Activated naive CD4-positive, alpha-beta T cell treated with anti-CD3 and anti-CD28 coated beads, Interleukin-2, amount 10 ng/mL, durations not matched to agents 7 days and 5 days (primary cell): ENCODE data around the gene BACH2.

ENCODE experiments used
- CTCF ChIA-PET: fragments of 350-600 bp; sonication (Branson Sonifier 250); formaldehyde crosslinking; loops from one replicate; lab custom pipeline; 2021; ENCODE audit warnings: antibody characterized with exemption; lab: Charles Lee
- DNase-seq: peaks from one replicate; pipeline ENCODE4 v3.0.0-alpha.2; 2020
- H3K27ac Mint-ChIP-seq: one replicate; pipeline ENCODE4 v1.8.0; 2021; ENCODE audit warnings: mild to moderate bottlenecking, moderate library complexity, mixed read lengths
- H3K27me3 Mint-ChIP-seq: one replicate; pipeline ENCODE4 v1.8.0; 2021; ENCODE audit warnings: mild to moderate bottlenecking, mixed read lengths
- H3K36me3 Mint-ChIP-seq: one replicate; pipeline ENCODE4 v1.8.0; 2021; ENCODE audit warnings: mixed read lengths
- H3K4me1 Mint-ChIP-seq: one replicate; pipeline ENCODE4 v1.8.0; 2021; ENCODE audit warnings: mixed read lengths
- H3K4me3 Mint-ChIP-seq: one replicate; pipeline ENCODE4 v1.8.0; 2021; ENCODE audit warnings: mild to moderate bottlenecking, moderate library complexity, mixed read lengths
- H3K9me3 Mint-ChIP-seq: one replicate; pipeline ENCODE4 v1.8.0; 2021; ENCODE audit warnings: mixed read lengths

Gene BACH2

GRCh38 chr6:89950446-89950845 lies 346.2 kb downstream of the BACH2 start:
- H3K9me3 Mint-ChIP-seq, result no peaks in the 10 kb centered on the region
- H3K36me3 Mint-ChIP-seq, result peaks cover 59% of the 10 kb centered on the region
- DNase-seq, result no peak
- H3K27ac Mint-ChIP-seq, result peak overlapping the region; percentile 55
- peaks cover 76% of the 10 kb centered on the region for H3K4me1 Mint-ChIP-seq
- no peak overlapping the region for H3K4me3 Mint-ChIP-seq
- CTCF ChIA-PET, result interaction anchor here (1.0 to 3.1 kb wide), 3 partner anchors 10 to 529 kb away, joined by 3 to 13 read pairs (median 4); no protein-coding TSS in a partner anchor
- no peaks in the 10 kb centered on the region for H3K27me3 Mint-ChIP-seq

- Mint-ChIP-seq H3K27ac (peak overlapping the region; percentile 55), H3K27me3 (no peaks in the 10 kb centered on the region), H3K36me3 (peaks cover 60% of the 10 kb centered on the region), H3K9me3 (no peaks in the 10 kb centered on the region), H3K4me1 (peaks cover 74% of the 10 kb centered on the region), H3K4me3 (no peak overlapping the region)
- no peak for DNase-seq
- CTCF ChIA-PET, result interaction anchor here (1.4 to 1.5 kb wide), 2 partner anchors 9 to 530 kb away, joined by 4 to 5 read pairs; no protein-coding TSS in a partner anchor
These were observed 347.8 kb downstream of the BACH2 start for GRCh38 chr6:89948876-89949275.

DNA sequence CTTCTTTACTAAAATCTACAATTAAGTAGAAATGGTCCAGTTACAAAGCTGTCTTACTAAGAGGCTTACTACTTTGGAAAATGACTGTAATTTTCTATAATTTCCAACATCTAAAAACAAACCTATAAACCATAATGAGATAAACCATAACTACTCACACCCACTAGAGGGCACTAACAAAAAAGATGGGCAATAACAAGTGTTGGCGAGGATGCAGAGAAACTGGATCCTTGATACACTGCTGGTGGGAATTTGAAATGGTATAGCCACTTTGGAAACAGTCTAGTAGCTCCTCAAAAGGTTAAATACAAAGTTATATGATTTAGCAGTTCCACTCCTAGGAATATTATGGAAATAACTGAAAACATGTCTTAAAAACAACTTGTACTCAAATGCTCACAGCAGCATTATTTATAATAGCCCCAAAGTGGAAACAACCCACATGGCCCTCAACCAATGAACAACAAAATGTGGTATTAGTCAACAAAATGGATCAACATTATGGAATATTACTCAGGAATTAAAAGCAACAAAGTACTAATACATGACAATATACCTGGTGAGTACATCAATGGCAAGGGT lies 351.7 kb downstream of the BACH2 start:
- CTCF ChIA-PET, result interaction anchor here (1.0 to 6.3 kb wide), 13 partner anchors 8 to 533 kb away, joined by 3 to 133 read pairs (median 4); no protein-coding TSS in a partner anchor
- Mint-ChIP-seq H3K27ac (peak overlapping the region; percentile 57), H3K36me3 (peaks cover 61% of the 10 kb centered on the region), H3K27me3 (no peaks in the 10 kb centered on the region), H3K4me1 (peaks cover 69% of the 10 kb centered on the region), H3K9me3 (no peaks in the 10 kb centered on the region), H3K4me3 (no peak overlapping the region)
- no peak for DNase-seq

- Mint-ChIP-seq H3K9me3 (no peaks in the 10 kb centered on the region), H3K27ac (no peak overlapping the region), H3K27me3 (no peaks in the 10 kb centered on the region), H3K4me3 (no peak overlapping the region), H3K36me3 (peaks cover 56% of the 10 kb centered on the region), H3K4me1 (peaks cover 63% of the 10 kb centered on the region)
- CTCF ChIA-PET, result interaction anchor here (0.7 to 6.3 kb wide), 17 partner anchors 9 to 548 kb away, joined by 3 to 133 read pairs (median 4); no protein-coding TSS in a partner anchor
- no peak for DNase-seq
These were observed 352.4 kb downstream of the BACH2 start for GRCh38 chr6:89944181-89944755.

DNA sequence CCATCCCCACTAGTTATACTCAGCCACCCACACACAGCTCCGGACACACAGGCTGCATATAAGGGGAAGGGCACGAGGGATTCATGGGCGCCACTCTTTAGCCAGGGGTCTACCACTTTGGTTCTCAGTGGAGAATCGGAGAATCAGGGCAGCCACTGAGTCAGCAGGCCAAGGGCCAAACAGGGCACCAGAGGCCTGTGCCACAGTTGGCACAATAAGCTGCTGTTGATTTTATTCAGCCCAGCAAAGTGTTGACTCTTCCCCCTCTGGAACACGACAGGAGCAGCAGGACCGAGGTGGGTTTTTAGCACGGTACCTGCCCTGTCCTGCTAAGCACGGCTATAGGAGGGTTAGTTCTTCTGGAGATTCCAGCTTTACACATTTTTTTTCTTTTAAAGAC lies 354.0 kb downstream of the BACH2 start:
- H3K27ac Mint-ChIP-seq, result peak overlapping the region; percentile 70

DNA sequence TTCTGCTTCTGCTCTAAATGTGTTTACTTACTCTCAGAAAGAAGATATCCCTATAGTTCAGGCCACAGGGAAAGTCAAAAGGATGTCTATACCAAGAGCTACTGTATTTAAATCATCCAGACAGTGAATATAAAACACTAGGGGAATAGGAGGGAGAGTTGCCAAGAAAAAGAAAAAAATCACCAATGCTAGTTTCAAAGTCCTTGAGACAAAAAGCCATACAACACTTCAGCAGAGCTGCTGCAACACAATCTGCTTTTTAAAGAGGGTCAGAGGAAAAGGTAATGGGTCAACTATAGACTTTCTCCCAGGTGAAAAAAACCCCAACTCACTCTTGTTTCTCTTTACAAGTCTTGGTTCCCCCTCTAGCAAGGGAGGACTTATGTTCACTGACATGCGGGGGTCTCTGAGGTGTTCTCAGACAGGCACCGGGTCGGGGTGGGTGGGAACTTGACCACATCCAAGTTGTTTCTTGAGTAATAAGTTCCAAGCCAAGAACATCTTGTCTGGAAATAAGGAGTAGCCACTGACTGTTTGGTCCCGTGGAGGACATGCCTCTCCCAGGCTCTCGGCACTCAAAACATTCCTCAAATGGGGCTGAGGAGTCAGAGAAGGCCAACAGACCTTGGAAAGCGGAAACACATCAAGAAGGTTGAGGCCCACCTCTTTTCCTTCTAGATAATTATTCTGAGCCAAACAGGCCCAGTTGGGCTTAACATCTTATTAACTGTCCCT lies 354.7 kb downstream of the BACH2 start:
- Mint-ChIP-seq H3K36me3 (peaks cover 67% of the 10 kb centered on the region), H3K27ac (peak overlapping the region; percentile 58), H3K4me1 (peaks cover 63% of the 10 kb centered on the region), H3K27me3 (no peaks in the 10 kb centered on the region), H3K4me3 (no peak overlapping the region), H3K9me3 (no peaks in the 10 kb centered on the region)
- DNase-seq, result no peak
- CTCF ChIA-PET, result interaction anchor here (0.7 to 6.3 kb wide), 14 partner anchors 10 to 536 kb away, joined by 3 to 133 read pairs (median 12); no protein-coding TSS in a partner anchor

More for the DNA sequence above, 354.0 kb downstream of the BACH2 start:
- Mint-ChIP-seq H3K4me1 (peaks cover 67% of the 10 kb centered on the region), H3K36me3 (peaks cover 67% of the 10 kb centered on the region), H3K9me3 (no peaks in the 10 kb centered on the region), H3K4me3 (no peak overlapping the region), H3K27me3 (no peaks in the 10 kb centered on the region)
- DNase-seq, result no peak
- CTCF ChIA-PET, result interaction anchor here (0.9 to 6.3 kb wide), 7 partner anchors 15 to 535 kb away, joined by 3 to 133 read pairs (median 3); no protein-coding TSS in a partner anchor

DNA sequence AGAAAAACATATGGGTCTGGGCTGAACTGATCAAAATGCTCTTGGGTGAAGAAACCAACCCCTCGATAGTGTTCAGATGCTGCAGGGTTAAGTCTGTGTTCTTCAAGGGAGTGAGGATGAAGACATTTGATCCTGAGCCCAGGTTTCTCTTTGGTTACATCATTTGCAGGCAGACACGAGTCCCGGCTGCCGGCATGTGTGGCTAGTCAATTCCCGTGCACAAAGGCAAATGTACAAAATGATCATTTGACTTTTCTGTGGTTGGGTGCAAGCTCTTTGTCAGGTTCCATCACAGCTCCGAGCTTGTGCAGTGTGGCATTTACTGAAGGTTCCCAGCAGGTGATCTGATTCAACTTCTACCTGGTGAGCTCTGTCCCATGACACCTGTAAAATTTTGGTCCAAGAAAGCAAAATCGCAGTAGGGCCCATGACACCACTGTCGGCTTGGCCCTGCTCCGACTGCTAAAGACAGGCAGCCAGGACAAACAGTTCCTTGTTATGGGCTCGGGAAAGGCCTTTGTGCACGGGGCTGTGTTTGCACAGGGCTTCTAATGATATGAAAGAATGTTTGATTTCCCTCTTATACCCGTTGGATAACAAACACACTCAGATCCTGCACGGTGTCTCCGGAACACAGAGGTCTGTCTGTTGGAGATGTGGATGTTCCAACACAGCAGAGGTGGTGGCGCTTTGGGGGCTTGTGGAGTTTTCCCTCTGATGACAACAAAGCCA lies 355.4 kb downstream of the BACH2 start:
- CTCF ChIA-PET, result interaction anchor here (0.6 to 6.3 kb wide), 55 partner anchors 10 to 556 kb away, joined by 3 to 133 read pairs (median 5); no protein-coding TSS in a partner anchor
- DNase-seq, result no peak
- Mint-ChIP-seq H3K27me3 (no peaks in the 10 kb centered on the region), H3K4me1 (peaks cover 55% of the 10 kb centered on the region), H3K36me3 (peaks cover 66% of the 10 kb centered on the region), H3K27ac (peak overlapping the region; percentile 77), H3K9me3 (no peaks in the 10 kb centered on the region), H3K4me3 (no peak overlapping the region)

DNA sequence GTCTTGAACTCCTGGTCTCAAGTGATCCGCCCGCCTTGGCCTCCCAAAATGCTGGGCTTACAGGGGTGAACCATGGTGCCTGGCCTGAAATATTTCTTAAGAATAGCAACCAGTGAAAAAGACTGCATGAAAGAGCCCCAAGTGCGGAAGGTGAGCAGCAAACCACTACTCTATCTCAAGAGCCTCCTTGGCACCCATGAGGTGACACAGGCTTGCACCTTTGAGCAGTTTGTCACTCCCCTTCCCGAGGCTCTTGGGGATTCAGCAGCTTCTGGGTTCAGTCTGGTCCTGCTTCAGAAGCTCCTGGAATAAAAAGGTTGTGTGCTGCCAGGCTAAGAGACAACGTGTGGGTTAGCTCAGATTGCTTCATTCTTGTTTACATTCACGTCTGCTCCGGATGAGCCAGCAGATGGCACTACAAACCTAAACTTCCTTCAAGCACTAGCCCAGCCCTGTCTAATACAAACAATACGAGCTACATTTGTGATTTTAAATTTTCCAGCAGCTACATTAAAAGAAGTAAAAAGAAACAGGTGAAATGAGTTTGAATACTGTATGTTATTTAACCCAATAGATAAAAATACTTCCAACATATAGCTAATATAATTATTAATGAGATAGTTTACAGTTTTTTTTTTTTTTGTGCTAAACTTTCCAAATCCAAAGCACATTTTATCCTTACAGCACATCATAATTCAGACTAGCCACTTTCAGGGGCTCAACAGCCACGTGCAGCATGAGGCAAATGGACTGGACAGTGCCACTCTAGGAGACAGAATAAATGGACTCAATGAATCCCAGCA lies 356.2 kb downstream of the BACH2 start:
- Mint-ChIP-seq H3K27ac (peak overlapping the region; percentile 77), H3K27me3 (no peaks in the 10 kb centered on the region), H3K9me3 (no peaks in the 10 kb centered on the region), H3K4me3 (no peak overlapping the region), H3K4me1 (peaks cover 49% of the 10 kb centered on the region), H3K36me3 (peaks cover 66% of the 10 kb centered on the region)
- peak; percentile 83 for DNase-seq
- CTCF ChIA-PET, result interaction anchor here (0.6 to 6.3 kb wide), 64 partner anchors 9 to 557 kb away, joined by 3 to 133 read pairs (median 4); no protein-coding TSS in a partner anchor

- Mint-ChIP-seq H3K4me3 (no peak overlapping the region), H3K36me3 (peaks cover 61% of the 10 kb centered on the region)
These were observed 357.5 kb downstream of the BACH2 start for GRCh38 chr6:89939144-89939543.

DNA sequence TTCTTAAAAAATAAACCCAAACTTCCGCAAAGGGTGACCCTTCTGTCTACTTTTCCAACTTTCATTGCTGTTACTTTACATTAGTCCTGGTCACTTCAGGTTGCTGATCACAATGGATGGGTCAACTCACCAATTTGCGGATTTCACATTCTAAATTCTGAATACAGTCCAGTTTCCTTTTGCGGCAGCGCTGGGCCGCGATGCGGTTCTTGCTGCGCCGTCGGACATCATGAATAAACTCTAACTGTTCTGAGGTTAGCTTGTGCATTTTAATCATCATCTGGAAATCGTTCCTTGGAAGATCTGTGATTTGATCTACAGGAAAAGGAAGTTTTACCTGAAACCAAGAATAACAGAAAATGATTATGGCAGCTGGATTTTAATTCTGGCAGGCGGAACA lies 358.6 kb downstream of the BACH2 start:
- Mint-ChIP-seq H3K27ac (no peak overlapping the region), H3K27me3 (no peaks in the 10 kb centered on the region), H3K36me3 (peaks cover 64% of the 10 kb centered on the region), H3K4me1 (peaks cover 31% of the 10 kb centered on the region), H3K9me3 (no peaks in the 10 kb centered on the region), H3K4me3 (no peak overlapping the region)
- DNase-seq, result no peak
- CTCF ChIA-PET, result interaction anchor here (0.7 to 1.0 kb wide), 2 partner anchors 10 to 423 kb away, joined by 3 read pairs; no protein-coding TSS in a partner anchor

More at GRCh38 chr6:89939144-89939543, 357.5 kb downstream of the BACH2 start:
- Mint-ChIP-seq H3K9me3 (no peaks in the 10 kb centered on the region), H3K4me1 (peaks cover 36% of the 10 kb centered on the region), H3K27me3 (no peaks in the 10 kb centered on the region), H3K27ac (peak overlapping the region; percentile 49)
- CTCF ChIA-PET, result interaction anchor here (0.7 to 2.2 kb wide), 3 partner anchors 172 to 415 kb away, joined by 3 to 27 read pairs (median 19); no protein-coding TSS in a partner anchor
- no peak for DNase-seq

- H3K27me3 Mint-ChIP-seq, result no peaks in the 10 kb centered on the region
- CTCF ChIA-PET, result no interaction called here
- DNase-seq, result no peak
- peaks cover 20% of the 10 kb centered on the region for H3K4me1 Mint-ChIP-seq
- H3K9me3 Mint-ChIP-seq, result no peaks in the 10 kb centered on the region
- peak overlapping the region; percentile 60 for H3K27ac Mint-ChIP-seq
- H3K36me3 Mint-ChIP-seq, result peaks cover 69% of the 10 kb centered on the region
- H3K4me3 Mint-ChIP-seq, result no peak overlapping the region
These were observed 360.5 kb downstream of the BACH2 start for GRCh38 chr6:89936177-89936576.

DNA sequence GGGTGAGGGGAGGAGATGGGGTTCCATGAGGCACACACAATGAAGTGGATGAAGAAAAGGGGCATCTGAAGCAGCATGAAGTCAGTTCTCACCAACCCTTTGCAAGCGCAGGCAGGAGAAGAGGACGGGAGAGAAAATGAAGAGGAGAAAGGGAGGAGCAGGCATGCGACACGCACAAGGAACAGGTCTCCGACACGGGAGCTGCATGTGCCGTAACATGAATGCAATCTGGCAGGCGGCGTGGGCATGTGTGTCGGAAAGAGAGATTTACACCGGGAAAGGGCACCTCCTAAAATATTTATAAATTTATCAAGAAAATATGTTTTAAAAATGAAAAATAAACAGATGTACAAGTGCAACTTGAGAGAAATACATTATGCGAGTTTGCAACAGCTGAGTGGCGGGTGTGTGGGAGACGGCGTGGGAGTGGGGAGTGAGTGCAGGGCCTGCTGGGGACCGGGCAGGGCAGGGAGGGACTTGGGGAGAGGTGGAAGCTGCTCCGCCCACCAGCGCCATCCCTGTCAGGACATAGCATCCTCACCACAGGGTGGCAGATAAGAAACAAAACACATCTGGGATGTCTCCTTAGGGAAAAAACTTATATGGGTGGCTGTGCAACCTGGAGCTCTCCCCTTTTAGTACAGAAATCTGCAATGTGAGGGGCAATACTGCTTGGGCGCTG lies 361.8 kb downstream of the BACH2 start:
- CTCF ChIA-PET, result no interaction called here
- H3K4me3 Mint-ChIP-seq, result no peak overlapping the region
- no peaks in the 10 kb centered on the region for H3K27me3 Mint-ChIP-seq
- H3K4me1 Mint-ChIP-seq, result peaks cover 16% of the 10 kb centered on the region
- H3K9me3 Mint-ChIP-seq, result no peaks in the 10 kb centered on the region
- H3K36me3 Mint-ChIP-seq, result peaks cover 73% of the 10 kb centered on the region
- no peak overlapping the region for H3K27ac Mint-ChIP-seq
- DNase-seq, result no peak
